Upper lobe of left lung (tissue), 6 donors: ENCODE measurements around the gene CDC25B. TPM values are rescaled to one million over a fixed set of nuclear protein-coding genes. Genes with fewer than 3 reads are reported as not detected.
A peak's percentile ranks its signal among the peaks of the same experiment; 100 is the strongest.
"Not testable (repeated sequence)": the region's sequence is repeated elsewhere in the genome, so short reads cannot be mapped to it uniquely, and the experiment has no call there.

Experiments
- ATAC-seq, 2 donors: fragments of 200-7000 bp; cut with Tn5 transposase; one replicate each; pipeline ENCODE4 v1.9.1; 2022; ENCODE audit warnings: mild to moderate bottlenecking in 2 of 2, moderate library complexity in 2 of 2; ENCODE audit not compliant: low FRiP score in 2 of 2
- DNase-seq, 2 donors: peaks; one replicate each; pipeline ENCODE4 v3.0.0-alpha.2; 2019 to 2020
- H3K27ac ChIP-seq, 4 donors: fragments of 200-600 bp; sonication (generic); one replicate each; pipeline ENCODE4 v1.5.1; 2016 to 2019
- H3K27me3 ChIP-seq, 4 donors: fragments of 200-600 bp; sonication (generic); one replicate each; pipeline ENCODE4 v1.5.1; 2017 to 2019
- H3K36me3 ChIP-seq, 4 donors: fragments of 200-600 bp; sonication (generic); one replicate each; pipeline ENCODE4 v1.5.1; 2016 to 2019
- H3K4me1 ChIP-seq, 4 donors: fragments of 200-600 bp; sonication (generic); one replicate each; pipeline ENCODE4 v1.5.1; 2018 to 2019
- H3K4me3 ChIP-seq, 4 donors: fragments of 200-600 bp; sonication (generic); one replicate each; pipeline ENCODE4 v1.5.1; 2017 to 2019; ENCODE audit warnings: mild to moderate bottlenecking in 2 of 4, moderate library complexity in 1 of 4
- H3K9me3 ChIP-seq, 4 donors: fragments of 200-600 bp; sonication (generic); one replicate each; pipeline ENCODE4 v1.5.1; 2018 to 2019
- EP300 ChIP-seq, 4 donors: sonication (generic); formaldehyde crosslinking; IDR thresholded peaks; one replicate each; pipeline ENCODE4 v1.5.1; 2017; ENCODE audit warnings: antibody characterized with exemption in 4 of 4, control low read depth in 2 of 4
- POLR2A ChIP-seq, 4 donors: fragments of 450-650 bp; IDR thresholded peaks; one replicate each; pipeline ENCODE4 v1.5.1; 2016 to 2017; ENCODE audit warnings: antibody characterized with exemption in 4 of 4, mild to moderate bottlenecking in 2 of 4
- POLR2AphosphoS5 ChIP-seq, 2 donors: sonication (generic); formaldehyde crosslinking; IDR thresholded peaks; one replicate each; pipeline ENCODE4 v1.5.1; 2017; ENCODE audit warnings: antibody characterized with exemption in 2 of 2
- WGBS, 2 donors: methylation state at CpG; one replicate each; pipeline ENCODE4 v1.1.5; 2017 to 2018; 5-methylcytosine and 5-hydroxymethylcytosine counted together
- total RNA-seq, 6 donors: library from RNA; depleted of rRNA in 4 of 6; stranded (reverse); fragments of >200 nt in 4 of 6; gene quantifications; one replicate each; pipeline versions ENCODE4 v1.1.0 to v1.2.1, GENCODE V29; 2016 to 2021
- TF ChIP-seq, protein P1 (sequence below), 6 experiments: fragments of 450-650 bp in 4 of 6; fragments of 200-600 bp in 2 of 6; sonication (generic) in 2 of 6; IDR thresholded peaks; one replicate each; pipeline ENCODE4 v1.5.1; 2016 to 2019; ENCODE audit warnings: antibody characterized with exemption in 6 of 6
- donor health status: DM: no; HTN: no; CAD: no; lungs with moderate emphysema.
- donor health status: DM: no; HTN: yes; CAD: no; lungs with severe emphysema.

The CDC25B gene
- total RNA-seq, 6 donors from 2014 or later = 45.5 to 151 (median 99.1) TPM

DNA sequence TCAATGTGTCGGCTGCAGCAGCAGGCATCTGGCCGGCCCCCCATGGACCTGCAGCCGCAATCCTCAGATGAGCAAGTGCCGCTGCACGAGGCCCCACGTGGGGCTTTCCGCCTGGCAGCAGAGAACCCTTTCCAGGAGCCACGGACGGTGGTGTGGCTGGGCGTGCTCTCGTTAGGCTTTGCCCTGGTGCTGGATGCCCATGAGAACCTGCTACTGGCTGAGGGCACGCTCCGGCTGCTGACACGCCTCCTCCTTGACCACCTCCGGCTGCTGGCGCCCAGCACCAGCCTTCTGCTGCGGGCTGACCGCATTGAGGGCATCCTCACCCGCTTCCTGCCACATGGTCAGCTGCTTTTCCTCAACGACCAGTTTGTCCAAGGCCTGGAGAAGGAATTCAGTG, 27.8 kb downstream of the CDC25B start:
- H3K36me3 ChIP-seq = peaks cover 17 to 40% (median 30%) of the 10 kb centered on the region in 4 donors
- H3K27me3 ChIP-seq = no peaks in the 10 kb centered on the region
- WGBS, 2 donors = 91% methylated on average over 17 of the region's 20 CpGs; no CpG with 5 or more reads in 1 of the 2 donors
- H3K4me3 ChIP-seq = no peak overlapping the region
- H3K4me1 ChIP-seq = peaks cover 15 to 19% (median 17%) of the 10 kb centered on the region in 4 donors
- ATAC-seq (no peak), DNase-seq (peak in 1 of 2 donors; percentile 67)
- no peak overlapping the region for H3K27ac ChIP-seq
- H3K9me3 ChIP-seq = no peaks in the 10 kb centered on the region
- TF ChIP-seq EP300 (IDR thresholded peaks at IDR 0.05) (no peak), POLR2AphosphoS5 (IDR thresholded peaks at IDR 0.05) (no peak), POLR2A (IDR thresholded peaks at IDR 0.05) (no peak)
- TF ChIP-seq, protein P1, sequence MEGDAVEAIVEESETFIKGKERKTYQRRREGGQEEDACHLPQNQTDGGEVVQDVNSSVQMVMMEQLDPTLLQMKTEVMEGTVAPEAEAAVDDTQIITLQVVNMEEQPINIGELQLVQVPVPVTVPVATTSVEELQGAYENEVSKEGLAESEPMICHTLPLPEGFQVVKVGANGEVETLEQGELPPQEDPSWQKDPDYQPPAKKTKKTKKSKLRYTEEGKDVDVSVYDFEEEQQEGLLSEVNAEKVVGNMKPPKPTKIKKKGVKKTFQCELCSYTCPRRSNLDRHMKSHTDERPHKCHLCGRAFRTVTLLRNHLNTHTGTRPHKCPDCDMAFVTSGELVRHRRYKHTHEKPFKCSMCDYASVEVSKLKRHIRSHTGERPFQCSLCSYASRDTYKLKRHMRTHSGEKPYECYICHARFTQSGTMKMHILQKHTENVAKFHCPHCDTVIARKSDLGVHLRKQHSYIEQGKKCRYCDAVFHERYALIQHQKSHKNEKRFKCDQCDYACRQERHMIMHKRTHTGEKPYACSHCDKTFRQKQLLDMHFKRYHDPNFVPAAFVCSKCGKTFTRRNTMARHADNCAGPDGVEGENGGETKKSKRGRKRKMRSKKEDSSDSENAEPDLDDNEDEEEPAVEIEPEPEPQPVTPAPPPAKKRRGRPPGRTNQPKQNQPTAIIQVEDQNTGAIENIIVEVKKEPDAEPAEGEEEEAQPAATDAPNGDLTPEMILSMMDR (IDR thresholded peaks at IDR 0.05) = no peak

DNA sequence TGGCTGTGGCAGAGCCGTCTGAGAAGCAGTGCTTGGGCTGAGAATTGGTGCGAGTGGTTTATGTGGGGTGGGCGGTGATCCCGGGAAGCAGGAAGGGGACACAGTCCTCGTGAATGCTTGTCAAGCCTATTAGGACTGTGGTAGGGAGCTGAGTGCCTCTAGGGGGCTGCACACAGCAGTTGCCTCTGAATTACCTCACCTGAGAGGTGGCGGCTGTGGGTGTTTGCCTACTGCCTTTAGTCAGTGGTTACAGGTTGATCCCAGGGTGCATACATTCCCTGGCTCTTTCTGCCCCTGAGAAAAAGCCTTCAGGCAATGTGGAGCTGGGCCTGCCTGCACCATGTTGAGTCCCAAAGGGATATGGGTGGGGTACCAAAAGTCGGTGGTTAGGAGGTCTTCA, 29.4 kb downstream of the CDC25B start:
- H3K4me1 ChIP-seq = peaks cover 7 to 8% (median 8%) of the 10 kb centered on the region in 4 donors
- H3K27ac ChIP-seq = no peak overlapping the region
- ATAC-seq (no peak), DNase-seq (no peak)
- H3K9me3 ChIP-seq = no peaks in the 10 kb centered on the region
- H3K4me3 ChIP-seq = no peak overlapping the region
- H3K27me3 ChIP-seq = no peaks in the 10 kb centered on the region
- TF ChIP-seq POLR2A (IDR thresholded peaks at IDR 0.05) (no peak), POLR2AphosphoS5 (IDR thresholded peaks at IDR 0.05) (no peak), EP300 (IDR thresholded peaks at IDR 0.05) (no peak)
- TF ChIP-seq, protein P1 (IDR thresholded peaks at IDR 0.05) = no peak
- peaks cover 17 to 40% (median 30%) of the 10 kb centered on the region in 4 donors for H3K36me3 ChIP-seq
- 83 to 86% methylated on average over 6 to 7 of the region's 7 CpGs for WGBS, 2 donors

DNA sequence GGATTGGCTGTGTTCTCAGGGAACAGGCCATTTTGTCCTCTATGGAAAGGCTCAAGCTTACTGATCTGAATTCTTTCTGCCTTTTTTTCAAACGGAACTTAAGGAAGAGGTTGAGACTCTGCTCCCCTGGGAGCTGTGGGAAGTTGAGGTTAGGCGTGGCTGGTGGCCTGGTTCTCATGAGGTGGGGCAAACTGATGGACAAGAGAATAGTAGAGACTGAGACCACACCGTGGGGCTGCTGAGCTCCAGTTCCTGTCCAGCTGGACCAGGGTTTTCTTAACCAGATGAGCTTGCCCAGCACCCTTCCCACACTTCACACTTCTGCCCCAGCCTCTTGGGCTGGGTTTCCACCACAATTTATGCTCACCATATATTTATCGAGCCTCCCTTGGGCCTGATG, 30.3 kb downstream of the CDC25B start:
- H3K27me3 ChIP-seq = no peaks in the 10 kb centered on the region
- H3K4me3 ChIP-seq = no peak overlapping the region
- no peak overlapping the region for H3K27ac ChIP-seq
- peaks cover 17 to 40% (median 30%) of the 10 kb centered on the region in 4 donors for H3K36me3 ChIP-seq
- H3K4me1 ChIP-seq = peaks cover 2 to 3% (median 3%) of the 10 kb centered on the region in 4 donors
- no peaks in the 10 kb centered on the region for H3K9me3 ChIP-seq
- ATAC-seq (no peak), DNase-seq (no peak)
- 69 to 73% methylated on average over 4 of the region's 4 CpGs for WGBS, 2 donors
- TF ChIP-seq EP300 (IDR thresholded peaks at IDR 0.05) (no peak), POLR2A (IDR thresholded peaks at IDR 0.05) (no peak), POLR2AphosphoS5 (IDR thresholded peaks at IDR 0.05) (no peak)
- TF ChIP-seq, protein P1 (IDR thresholded peaks at IDR 0.05) = no peak

DNA sequence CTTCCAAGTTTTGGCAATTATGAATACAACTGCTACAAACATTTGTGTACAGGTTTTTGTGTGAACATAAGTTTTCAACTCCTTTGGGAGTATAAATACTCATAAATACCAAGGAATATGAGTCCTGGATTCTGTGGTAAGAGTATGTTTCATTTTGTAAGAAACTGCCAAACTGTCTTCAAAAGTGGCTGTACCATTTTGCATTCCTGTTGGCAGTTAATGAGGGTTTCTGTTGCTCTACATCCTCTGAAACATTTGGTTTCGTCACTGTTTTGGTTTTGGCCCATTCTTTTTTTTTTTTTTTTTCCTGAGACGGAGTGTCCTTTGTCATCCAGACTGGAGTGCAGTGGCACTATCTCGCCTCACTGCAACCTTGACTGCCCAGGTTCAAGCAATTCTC, 32.7 kb downstream of the CDC25B start:
- H3K9me3 ChIP-seq = no peaks in the 10 kb centered on the region
- peaks cover 12 to 22% (median 17%) of the 10 kb centered on the region in 4 donors for H3K36me3 ChIP-seq
- TF ChIP-seq, protein P1 (IDR thresholded peaks at IDR 0.05) = no peak
- no peak for TF ChIP-seq EP300 (IDR thresholded peaks at IDR 0.05)
- ATAC-seq = no peak
- no peak for DNase-seq
- no peak overlapping the region for H3K4me3 ChIP-seq
- H3K27ac ChIP-seq = no peak overlapping the region
- H3K4me1 ChIP-seq = no peaks in the 10 kb centered on the region
- no peaks in the 10 kb centered on the region for H3K27me3 ChIP-seq
- 86 to 91% methylated on average over 3 of the region's 3 CpGs for WGBS, 2 donors

DNA sequence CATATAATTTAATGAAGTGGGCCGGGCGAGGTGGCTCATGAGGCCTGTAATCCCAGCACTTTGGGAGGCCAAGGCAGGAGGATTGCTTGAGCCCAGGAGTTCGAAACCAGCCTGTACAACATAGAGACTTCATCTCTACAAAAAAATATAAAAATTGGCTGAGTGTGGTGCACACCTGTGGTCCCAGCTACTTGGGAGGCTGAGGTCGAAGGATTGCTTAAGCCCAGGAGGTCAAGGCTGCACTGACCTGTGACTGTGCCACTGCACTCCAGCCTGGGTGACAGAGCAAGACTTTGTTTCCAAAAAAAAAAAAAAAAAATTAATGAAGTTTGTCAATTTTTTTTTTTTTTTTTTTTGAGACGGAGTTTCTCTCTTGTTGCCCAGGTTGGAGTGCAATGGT, 33.8 kb downstream of the CDC25B start:
- not testable (repeated sequence) for H3K9me3 ChIP-seq, H3K27ac ChIP-seq, ATAC-seq, DNase-seq, H3K27me3 ChIP-seq, H3K4me1 ChIP-seq, H3K4me3 ChIP-seq
- WGBS, 2 donors = 91% methylated on average over 5 of the region's 5 CpGs
- H3K36me3 ChIP-seq = peaks cover 2 to 11% (median 6%) of the 10 kb centered on the region in 4 donors
